Left lobe of liver (tissue), 2 donors: ENCODE measurements around the gene STX12. TPM values are rescaled to one million over a fixed set of nuclear protein-coding genes. Genes with fewer than 3 reads are reported as not detected.
"Not testable (repeated sequence)": the region's sequence is repeated elsewhere in the genome, so short reads cannot be mapped to it uniquely, and the experiment has no call there.

Experiments
- ATAC-seq: fragments of 200-7000 bp; cut with Tn5 transposase; one replicate; pipeline ENCODE4 v1.9.1; 2020; ENCODE audit warnings: mild to moderate bottlenecking, moderate library complexity
- DNase-seq: peaks from one replicate; pipeline ENCODE4 v3.0.0-alpha.2; 2020; ENCODE audit warnings: low spot score
- total RNA-seq: library from RNA; stranded (reverse); gene quantifications from one replicate; pipeline ENCODE4 v1.2.1, GENCODE V29; 2021
- donor health status: DM: no; HTN: no; CAD: no; lungs with moderate emphysema.
- donor health status: DM: no; HTN: yes; CAD: no.

STX12 gene
- total RNA-seq, 1 donor from 2014 or later, result 14.4 TPM

GRCh38 chr1:27864264-27864895 lies 91.4 kb downstream of the STX12 start:
- DNase-seq (no peak), ATAC-seq (peak; percentile 52)

GRCh38 chr1:27865821-27866220 lies 92.8 kb downstream of the STX12 start:
- ATAC-seq, result no peak
- no peak for DNase-seq

GRCh38 chr1:27868556-27868931 lies 95.5 kb downstream of the STX12 start:
- ATAC-seq, result no peak
- no peak for DNase-seq

GRCh38 chr1:27868932-27869718 lies 96.1 kb downstream of the STX12 start:
- no peak for DNase-seq
- ATAC-seq, result peak; percentile 7

- no peak for ATAC-seq
- no peak for DNase-seq
Measured at GRCh38 chr1:27869719-27870085, 96.7 kb downstream of the STX12 start.

- not testable (repeated sequence) for DNase-seq, ATAC-seq
Measured at GRCh38 chr1:27871076-27871475, 98.1 kb downstream of the STX12 start.

GRCh38 chr1:27872059-27872801 lies 99.2 kb downstream of the STX12 start, which contains the start of gene THEMIS2:
THEMIS2 (plus strand) TSS chr1:27872544; CDS start chr1:27872572, 28 bp downstream.
- ATAC-seq, result peak; percentile 84
- peak; percentile 68 for DNase-seq

GRCh38 chr1:27872802-27873551 lies 100.0 kb downstream of the STX12 start:
- DNase-seq (no peak), ATAC-seq (peak; percentile 27)

- ATAC-seq (peak; percentile 10), DNase-seq (peak; percentile 56)
Measured at GRCh38 chr1:27873671-27874384, 100.8 kb downstream of the STX12 start.

Other genes with a start within 250 kb of the STX12 start
- gene AHDC1, start 169.1 kb upstream of the STX12 start, total RNA-seq, result 20.0 TPM
- gene FGR, start 138.0 kb upstream of the STX12 start, total RNA-seq, result 3.0 TPM
- 13.1 TPM for gene IFI6, start 101.0 kb upstream of the STX12 start, total RNA-seq
- 4.4 TPM for gene FAM76A, start 47.3 kb upstream of the STX12 start, total RNA-seq
- gene PPP1R8, start 57.6 kb downstream of the STX12 start, total RNA-seq, result 10.2 TPM
- gene THEMIS2, start 99.3 kb downstream of the STX12 start, total RNA-seq, result 4.3 TPM
- 9.5 TPM for gene RPA2, start 141.4 kb downstream of the STX12 start, total RNA-seq
- 0.50 TPM for gene SMPDL3B, start 161.8 kb downstream of the STX12 start, total RNA-seq
- 8.5 TPM for gene XKR8, start 186.8 kb downstream of the STX12 start, total RNA-seq